RCC 7860 (cell line): Measurements from ENCODE around the gene NAT16.

ENCODE experiments used
- DNase-seq: peaks from one replicate; pipeline ENCODE4 v3.0.0-alpha.2; 2015; ENCODE audit warnings: low spot score
- FAIRE-seq: peaks from 2 replicates; lab custom pipeline; 2012; peaks lifted over from hg19 to GRCh38; lab: Jason Lieb, UNC

Gene NAT16

GRCh38 chr7:101180130-101180755 is at the start of gene NAT16:
Gene NAT16, minus strand, starts transcription at chr7:101180293. Its CDS starts 5,486 bp downstream, at chr7:101174807.
- DNase-seq (no peak), FAIRE-seq (no peak)

GRCh38 chr7:101226721-101227120 is 46.6 kb upstream of the NAT16 start:
- FAIRE-seq (no peak), DNase-seq (no peak)

- DNase-seq: no peak
- no peak for FAIRE-seq
These were observed 45.6 kb upstream of the NAT16 start for GRCh38 chr7:101225650-101226049.

- DNase-seq (no peak), FAIRE-seq (no peak)
These were observed 43.4 kb upstream of the NAT16 start for GRCh38 chr7:101223528-101223927.

GRCh38 chr7:101222275-101222830 is 42.3 kb upstream of the NAT16 start:
- FAIRE-seq: no peak
- no peak for DNase-seq

GRCh38 chr7:101220295-101220694 is 40.2 kb upstream of the NAT16 start:
- no peak for DNase-seq
- FAIRE-seq: no peak

- FAIRE-seq: no peak
These were observed 38.4 kb upstream of the NAT16 start for GRCh38 chr7:101218236-101219125.

GRCh38 chr7:101217388-101218235 is 37.5 kb upstream of the NAT16 start, which contains the start of the genes PLOD3 and ZNHIT1:
Gene PLOD3, minus strand, starts transcription at chr7:101217581. Its CDS starts 307 bp downstream, at chr7:101217274.
Gene ZNHIT1, plus strand, starts transcription at chr7:101218165. Its CDS starts 31 bp downstream, at chr7:101218196.
- peak; percentile 92 for FAIRE-seq
- peak; percentile 99 for DNase-seq

More at GRCh38 chr7:101218236-101219125, 38.4 kb upstream of the NAT16 start:
- DNase-seq: no peak

GRCh38 chr7:101216860-101217387 is 36.8 kb upstream of the NAT16 start:
- no peak for FAIRE-seq
- peak; percentile 14 for DNase-seq

GRCh38 chr7:101216001-101216859 is 36.1 kb upstream of the NAT16 start:
- no peak for DNase-seq
- FAIRE-seq: no peak

- no peak for FAIRE-seq
- DNase-seq: no peak
These were observed 31.9 kb upstream of the NAT16 start for GRCh38 chr7:101212014-101212413.

GRCh38 chr7:101211501-101211900 is 31.4 kb upstream of the NAT16 start:
- DNase-seq: no peak
- FAIRE-seq: no peak

- FAIRE-seq: no peak
- DNase-seq: no peak
These were observed 30.1 kb upstream of the NAT16 start for GRCh38 chr7:101210143-101210542.

- FAIRE-seq (no peak), DNase-seq (no peak)
These were observed 28.7 kb upstream of the NAT16 start for GRCh38 chr7:101208794-101209193.

- no peak for FAIRE-seq
These were observed 27.4 kb upstream of the NAT16 start for GRCh38 chr7:101207459-101207858.

GRCh38 chr7:101206665-101207042 is 26.6 kb upstream of the NAT16 start:
- FAIRE-seq (no peak), DNase-seq (no peak)

More at GRCh38 chr7:101207459-101207858, 27.4 kb upstream of the NAT16 start:
- DNase-seq: no peak

- DNase-seq: no peak
- no peak for FAIRE-seq
These were observed 26.0 kb upstream of the NAT16 start for GRCh38 chr7:101205901-101206664.
